ENCODE measurements around the gene RTEL1. TPM values are rescaled to one million over a fixed set of nuclear protein-coding genes. Genes with fewer than 3 reads are reported as not detected.

Gene RTEL1
- total RNA-seq, 1 experiment from 2014 or later = 58.0 TPM

DNA sequence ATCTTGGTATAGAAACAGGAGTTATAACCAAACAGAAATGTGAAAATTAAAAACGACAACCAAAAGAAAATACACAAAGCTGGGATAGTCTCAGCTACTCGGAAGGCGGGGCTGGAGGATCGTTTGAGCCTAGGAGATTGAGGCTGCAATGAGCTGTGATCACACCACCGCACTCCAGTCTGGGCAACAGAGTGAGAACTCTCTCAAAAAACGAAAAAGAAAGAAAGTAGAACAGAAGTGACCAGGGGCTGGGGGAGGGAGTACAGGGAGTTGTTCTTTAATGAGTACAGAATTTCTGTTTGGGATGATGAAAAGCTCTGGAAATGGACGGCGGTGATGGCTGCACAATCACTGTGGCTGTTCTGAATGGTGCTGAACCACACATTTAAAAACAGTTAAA is 37.1 kb upstream of the RTEL1 start:
- no peak overlapping the region for H3K4me2 ChIP-seq (ENCODE audit: low read length)
- ATAC-seq (no peak), DNase-seq (ENCODE audit: low read depth, low spot score) (no peak)
- no peaks in the 10 kb centered on the region for H3K9me3 ChIP-seq (ENCODE audit: control insufficient read depth in 1 of 2, insufficient read depth in 1 of 2, low read depth in 1 of 2, low read length in 2 of 2)
- no peaks in the 10 kb centered on the region for H3K9me2 ChIP-seq (ENCODE audit: insufficient read depth)
- intact Hi-C loops (cut with micrococcal nuclease) = loop anchor here (10.0 kb wide), 1 partner anchor 46 kb away; the partner anchor contains the start of gene HELZ2
- POLR2A ChIA-PET = interaction anchor here (0.6 kb wide), 1 partner anchor 32 kb away, joined by 8 read pairs; the partner anchor contains the start of gene STMN3
- H2AFZ ChIP-seq (ENCODE audit: low read depth, low read length, poor library complexity, severe bottlenecking) = no peak overlapping the region
- no peak overlapping the region for H3K4me3 ChIP-seq (replicated peaks in 1 of 2; ENCODE audit: low read depth in 1 of 2, low read length in 2 of 2)
- peaks cover 46% of the 10 kb centered on the region for H3K79me2 ChIP-seq (ENCODE audit: insufficient read depth, low read length)
- RAD21 ChIA-PET (ENCODE audit: low non-redundant PET in 1 of 2, low total read pairs in 2 of 2, uncharacterized antibody in 2 of 2, unreplicated experiment in 2 of 2) = no interaction called here
- H3K36me3 ChIP-seq (ENCODE audit: control insufficient read depth in 1 of 2, insufficient read depth in 2 of 2, low read length in 2 of 2) = peaks cover 4 to 11% of the 10 kb centered on the region in 2 experiments; a peak in 3 of 4 replicates
- CTCF ChIA-PET = interaction anchor here (0.7 kb wide), 1 partner anchor 446 kb away, joined by 4 read pairs; no protein-coding TSS in a partner anchor
- no peak overlapping the region for H3K9ac ChIP-seq (ENCODE audit: low read length)
- no peaks in the 10 kb centered on the region for H4K20me1 ChIP-seq (ENCODE audit: insufficient read depth)
- no peak overlapping the region for H3K27ac ChIP-seq (ENCODE audit: low read depth, low read length)
- no peaks in the 10 kb centered on the region for H3K27me3 ChIP-seq (ENCODE audit: insufficient read depth, low read length)
- BruUV-seq (replicated peaks) = no TSS peak
- TF ChIP-seq POLR2AphosphoS5 (IDR thresholded peaks at IDR 0.05; ENCODE audit: low read depth, low read length) (no peak), SIN3A (IDR thresholded peaks at IDR 0.05; ENCODE audit: low read depth) (no peak), TCF7L2 (IDR thresholded peaks at IDR 0.05; ENCODE audit: borderline replicate concordance, extremely low read depth, insufficient read depth, insufficient read length) (no peak), POLR2A (IDR thresholded peaks at IDR 0.05; ENCODE audit: borderline replicate concordance, extremely low read depth, insufficient read depth, insufficient read length) (no peak), SRF (IDR thresholded peaks at IDR 0.05; ENCODE audit: low read depth) (no peak), EGR1 (IDR thresholded peaks at IDR 0.05; ENCODE audit: low read depth) (no peak), RAD21 (IDR thresholded peaks at IDR 0.05; ENCODE audit: low read depth) (no peak), FOSL1 (IDR thresholded peaks at IDR 0.05; ENCODE audit: low read depth) (no peak), EZH2 (IDR thresholded peaks at IDR 0.05) (no peak), EZH2phosphoT487 (IDR thresholded peaks at IDR 0.05; ENCODE audit: borderline replicate concordance) (no peak), ZNF274 (IDR thresholded peaks at IDR 0.05; ENCODE audit: low read depth, low read length) (no peak), JUND (IDR thresholded peaks at IDR 0.05) (no peak)
- TF ChIP-seq, protein P1, sequence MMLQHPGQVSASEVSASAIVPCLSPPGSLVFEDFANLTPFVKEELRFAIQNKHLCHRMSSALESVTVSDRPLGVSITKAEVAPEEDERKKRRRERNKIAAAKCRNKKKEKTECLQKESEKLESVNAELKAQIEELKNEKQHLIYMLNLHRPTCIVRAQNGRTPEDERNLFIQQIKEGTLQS (IDR thresholded peaks at IDR 0.05) = no peak
- TF ChIP-seq, protein P2, sequence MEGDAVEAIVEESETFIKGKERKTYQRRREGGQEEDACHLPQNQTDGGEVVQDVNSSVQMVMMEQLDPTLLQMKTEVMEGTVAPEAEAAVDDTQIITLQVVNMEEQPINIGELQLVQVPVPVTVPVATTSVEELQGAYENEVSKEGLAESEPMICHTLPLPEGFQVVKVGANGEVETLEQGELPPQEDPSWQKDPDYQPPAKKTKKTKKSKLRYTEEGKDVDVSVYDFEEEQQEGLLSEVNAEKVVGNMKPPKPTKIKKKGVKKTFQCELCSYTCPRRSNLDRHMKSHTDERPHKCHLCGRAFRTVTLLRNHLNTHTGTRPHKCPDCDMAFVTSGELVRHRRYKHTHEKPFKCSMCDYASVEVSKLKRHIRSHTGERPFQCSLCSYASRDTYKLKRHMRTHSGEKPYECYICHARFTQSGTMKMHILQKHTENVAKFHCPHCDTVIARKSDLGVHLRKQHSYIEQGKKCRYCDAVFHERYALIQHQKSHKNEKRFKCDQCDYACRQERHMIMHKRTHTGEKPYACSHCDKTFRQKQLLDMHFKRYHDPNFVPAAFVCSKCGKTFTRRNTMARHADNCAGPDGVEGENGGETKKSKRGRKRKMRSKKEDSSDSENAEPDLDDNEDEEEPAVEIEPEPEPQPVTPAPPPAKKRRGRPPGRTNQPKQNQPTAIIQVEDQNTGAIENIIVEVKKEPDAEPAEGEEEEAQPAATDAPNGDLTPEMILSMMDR (IDR thresholded peaks at IDR 0.05 in 2 of 3, conservative IDR thresholded peaks at IDR 0.05 in 1 of 3; ENCODE audit: borderline replicate concordance in 1 of 3, insufficient read depth in 1 of 3, low read depth in 2 of 3, low read length in 2 of 3) = no peak
- TF ChIP-seq, protein P3, sequence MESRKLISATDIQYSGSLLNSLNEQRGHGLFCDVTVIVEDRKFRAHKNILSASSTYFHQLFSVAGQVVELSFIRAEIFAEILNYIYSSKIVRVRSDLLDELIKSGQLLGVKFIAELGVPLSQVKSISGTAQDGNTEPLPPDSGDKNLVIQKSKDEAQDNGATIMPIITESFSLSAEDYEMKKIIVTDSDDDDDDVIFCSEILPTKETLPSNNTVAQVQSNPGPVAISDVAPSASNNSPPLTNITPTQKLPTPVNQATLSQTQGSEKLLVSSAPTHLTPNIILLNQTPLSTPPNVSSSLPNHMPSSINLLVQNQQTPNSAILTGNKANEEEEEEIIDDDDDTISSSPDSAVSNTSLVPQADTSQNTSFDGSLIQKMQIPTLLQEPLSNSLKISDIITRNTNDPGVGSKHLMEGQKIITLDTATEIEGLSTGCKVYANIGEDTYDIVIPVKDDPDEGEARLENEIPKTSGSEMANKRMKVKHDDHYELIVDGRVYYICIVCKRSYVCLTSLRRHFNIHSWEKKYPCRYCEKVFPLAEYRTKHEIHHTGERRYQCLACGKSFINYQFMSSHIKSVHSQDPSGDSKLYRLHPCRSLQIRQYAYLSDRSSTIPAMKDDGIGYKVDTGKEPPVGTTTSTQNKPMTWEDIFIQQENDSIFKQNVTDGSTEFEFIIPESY (IDR thresholded peaks at IDR 0.05; ENCODE audit: extremely low read depth, insufficient replicate concordance, low read length) = no peak
- H3K4me1 ChIP-seq (ENCODE audit: control insufficient read depth in 1 of 2, insufficient read depth in 2 of 2, low read length in 2 of 2) = peaks cover 4 to 13% of the 10 kb centered on the region in 2 experiments

Data from HCT116 (cell line).